Activated effector memory CD4-positive, alpha-beta T cell treated with Interleukin-2 at 50 U/mL for 16 hours (primary cell): Measurements from ENCODE around the gene CCDC47.

Source experiments
- DNase-seq: peaks from one replicate; pipeline ENCODE4 v3.0.0-alpha.2; 2020

The CCDC47 gene

DNA sequence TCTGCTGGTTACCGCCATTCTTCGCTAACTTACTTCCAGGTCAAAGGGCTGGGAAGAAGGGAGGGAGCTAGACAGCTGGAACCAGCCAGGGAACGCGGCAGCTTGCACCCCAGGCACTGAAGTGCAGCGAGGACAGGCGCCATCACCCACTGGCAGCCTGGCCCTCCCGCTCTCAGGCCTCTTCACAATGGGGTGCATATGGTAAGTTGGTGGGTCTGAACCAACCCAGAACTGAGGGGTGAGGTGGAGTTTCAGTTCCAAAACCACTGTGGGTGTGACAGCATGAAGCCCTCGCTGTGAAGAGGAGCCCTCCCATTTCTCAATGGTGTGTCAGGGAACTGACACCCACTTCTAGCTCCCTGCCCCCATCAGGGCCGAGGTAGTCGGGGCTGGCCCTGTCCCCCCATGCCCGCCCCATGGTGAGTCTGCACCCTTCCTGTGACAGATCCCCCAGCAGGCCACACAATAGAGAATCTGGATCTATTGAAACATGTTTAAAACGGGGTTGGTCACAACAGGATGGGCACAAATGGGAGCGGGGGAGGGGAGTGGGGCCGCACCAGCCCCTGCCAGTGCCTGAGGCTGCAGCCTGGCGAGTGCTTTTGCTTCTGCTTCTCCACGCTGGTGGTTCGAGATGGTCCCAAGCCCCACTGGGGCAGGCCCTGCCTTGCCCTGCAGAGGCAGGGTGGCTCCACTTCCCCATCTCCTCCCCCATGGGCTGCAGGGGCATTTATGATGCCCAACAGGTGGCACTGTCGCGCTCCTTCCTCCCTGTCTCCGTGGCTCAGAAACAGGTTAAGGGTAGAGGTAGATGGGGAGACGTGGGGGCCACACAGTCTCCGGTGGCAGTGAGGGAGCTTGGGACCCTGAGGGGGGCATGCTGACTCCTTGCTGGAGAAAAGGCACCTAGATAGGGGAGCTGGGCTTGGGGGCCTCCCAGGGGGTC lies 75.8 kb downstream of the CCDC47 start:
- DNase-seq: peak; percentile 78

GRCh38 chr17:63696381-63696961 lies 76.9 kb downstream of the CCDC47 start:
- no peak for DNase-seq

DNA sequence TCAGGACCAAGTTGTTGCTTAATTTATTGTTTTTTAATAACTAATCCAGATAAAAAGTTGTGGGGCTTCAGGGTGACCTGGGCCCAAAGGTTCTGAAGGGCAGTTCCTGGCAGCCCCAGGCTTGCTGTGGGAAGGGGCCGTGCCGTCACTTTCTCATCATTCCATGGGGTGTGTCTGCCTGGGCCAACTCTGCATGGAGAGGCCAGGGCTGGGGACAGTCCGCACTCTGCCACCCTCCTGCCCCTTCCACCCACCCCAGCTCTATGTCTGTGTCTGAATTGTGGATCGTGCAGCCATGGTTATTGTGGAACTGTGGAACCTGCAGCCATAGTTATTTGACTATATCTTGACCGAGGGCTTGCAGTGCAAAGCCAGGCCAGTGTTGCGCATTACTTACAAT lies 77.5 kb downstream of the CCDC47 start:
- no peak for DNase-seq
